H7 (cell line): ENCODE measurements around the gene SLC1A4. TPM values are rescaled to one million over a fixed set of nuclear protein-coding genes. Genes with fewer than 3 reads are reported as not detected.
"Not testable (repeated sequence)": the region's sequence is repeated elsewhere in the genome, so short reads cannot be mapped to it uniquely, and the experiment has no call there.

Experiments
- DNase-seq: peaks from one replicate; pipeline ENCODE4 v3.0.0; 2012
- H3K27me3 ChIP-seq: 2 replicates; pipeline ENCODE4 v1.6.0; 2011; ENCODE audit warnings: mild to moderate bottlenecking, low read length; ENCODE audit not compliant: control insufficient read depth, insufficient read depth
- H3K36me3 ChIP-seq: replicated peaks from 2 replicates; pipeline ENCODE4 v1.5.1; 2011; ENCODE audit warnings: low read length; ENCODE audit not compliant: control insufficient read depth, insufficient read depth
- H3K4me3 ChIP-seq: 2 replicates; pipeline ENCODE4 v1.5.1; 2011; ENCODE audit warnings: low read depth, mild to moderate bottlenecking, control low read depth, low read length, moderate library complexity; ENCODE audit not compliant: insufficient read depth
- total RNA-seq: library from RNA; depleted of rRNA; stranded (reverse); fragments of >200 nt; shearing (Covaris generic); gene quantifications from 2 replicates; pipeline ENCODE4 v1.2.3, GENCODE V29; 2014

The SLC1A4 gene
- total RNA-seq, 1 experiment from 2014 or later = 2.5 TPM

GRCh38 chr2:64992990-64993389, 3.8 kb downstream of the SLC1A4 start:
- peaks cover 34% of the 10 kb centered on the region for H3K27me3 ChIP-seq

GRCh38 chr2:64995041-64995440, 5.8 kb downstream of the SLC1A4 start:
- Histone ChIP-seq H3K36me3 (no peaks in the 10 kb centered on the region), H3K27me3 (peaks cover 18% of the 10 kb centered on the region), H3K4me3 (no peak overlapping the region)
- DNase-seq = no peak

More at GRCh38 chr2:64992990-64993389, 3.8 kb downstream of the SLC1A4 start:
- Histone ChIP-seq H3K36me3 (no peaks in the 10 kb centered on the region), H3K4me3 (no peak overlapping the region)
- no peak for DNase-seq

GRCh38 chr2:64996871-64997307, 7.7 kb downstream of the SLC1A4 start:
- peaks cover 4% of the 10 kb centered on the region for H3K27me3 ChIP-seq
- peak; percentile 48 for DNase-seq
- H3K4me3 ChIP-seq = no peak overlapping the region

GRCh38 chr2:64998658-64999061, 9.5 kb downstream of the SLC1A4 start:
- Histone ChIP-seq H3K27me3 (no peaks in the 10 kb centered on the region), H3K36me3 (no peaks in the 10 kb centered on the region), H3K4me3 (no peak overlapping the region)
- DNase-seq = no peak

More at GRCh38 chr2:64996871-64997307, 7.7 kb downstream of the SLC1A4 start:
- H3K36me3 ChIP-seq = no peaks in the 10 kb centered on the region

GRCh38 chr2:64999754-65000153, 10.6 kb downstream of the SLC1A4 start:
- no peak overlapping the region for H3K4me3 ChIP-seq
- no peaks in the 10 kb centered on the region for H3K27me3 ChIP-seq
- no peaks in the 10 kb centered on the region for H3K36me3 ChIP-seq
- no peak for DNase-seq

GRCh38 chr2:65000644-65001043, 11.4 kb downstream of the SLC1A4 start:
- DNase-seq = no peak
- no peaks in the 10 kb centered on the region for H3K27me3 ChIP-seq

GRCh38 chr2:65003037-65003436, 13.8 kb downstream of the SLC1A4 start:
- Histone ChIP-seq H3K4me3 (no peak overlapping the region), H3K36me3 (no peaks in the 10 kb centered on the region), H3K27me3 (no peaks in the 10 kb centered on the region)
- no peak for DNase-seq

More at GRCh38 chr2:65000644-65001043, 11.4 kb downstream of the SLC1A4 start:
- no peaks in the 10 kb centered on the region for H3K36me3 ChIP-seq
- no peak overlapping the region for H3K4me3 ChIP-seq

- not testable (repeated sequence) for H3K36me3 ChIP-seq, H3K27me3 ChIP-seq, DNase-seq, H3K4me3 ChIP-seq
These were observed 15.0 kb downstream of the SLC1A4 start for GRCh38 chr2:65004232-65004631.

GRCh38 chr2:65013776-65014175, 24.6 kb downstream of the SLC1A4 start:
- no peak for DNase-seq
- Histone ChIP-seq H3K4me3 (no peak overlapping the region), H3K27me3 (no peaks in the 10 kb centered on the region), H3K36me3 (0 out of 2 replicates have a peak, but pooled peaks cover 2% of the 10 kb centered on the region)

GRCh38 chr2:65015731-65016130, 26.5 kb downstream of the SLC1A4 start:
- no peaks in the 10 kb centered on the region for H3K27me3 ChIP-seq
- DNase-seq = no peak
- no peak overlapping the region for H3K4me3 ChIP-seq
- 0 out of 2 replicates have a peak, but pooled peaks cover 2% of the 10 kb centered on the region for H3K36me3 ChIP-seq

- H3K4me3 ChIP-seq = no peak overlapping the region
- H3K27me3 ChIP-seq = no peaks in the 10 kb centered on the region
- no peak for DNase-seq
- 0 out of 2 replicates have a peak, but pooled peaks cover 2% of the 10 kb centered on the region for H3K36me3 ChIP-seq
These were observed 27.6 kb downstream of the SLC1A4 start for GRCh38 chr2:65016789-65017188.

- H3K4me3 ChIP-seq = no peak overlapping the region
- peak; percentile 49 for DNase-seq
- H3K36me3 ChIP-seq = 0 out of 2 replicates have a peak, but pooled peaks cover 2% of the 10 kb centered on the region
- no peaks in the 10 kb centered on the region for H3K27me3 ChIP-seq
These were observed 28.1 kb downstream of the SLC1A4 start for GRCh38 chr2:65017335-65017734.

- Histone ChIP-seq H3K4me3 (no peak overlapping the region), H3K27me3 (no peaks in the 10 kb centered on the region), H3K36me3 (0 out of 2 replicates have a peak, but pooled peaks cover 2% of the 10 kb centered on the region)
- DNase-seq = no peak
These were observed 29.0 kb downstream of the SLC1A4 start for GRCh38 chr2:65018141-65018582.

GRCh38 chr2:65019010-65019409, 29.8 kb downstream of the SLC1A4 start:
- no peak for DNase-seq
- no peak overlapping the region for H3K4me3 ChIP-seq
- H3K27me3 ChIP-seq = no peaks in the 10 kb centered on the region
- 0 out of 2 replicates have a peak, but pooled peaks cover 2% of the 10 kb centered on the region for H3K36me3 ChIP-seq

- Histone ChIP-seq H3K36me3 (0 out of 2 replicates have a peak, but pooled peaks cover 2% of the 10 kb centered on the region), H3K4me3 (no peak overlapping the region), H3K27me3 (no peaks in the 10 kb centered on the region)
- DNase-seq = no peak
These were observed 30.5 kb downstream of the SLC1A4 start for GRCh38 chr2:65019675-65020195.
